B cell (primary cell): ENCODE data around the gene FILIP1.

Experiments used
- CTCF ChIP-seq: fragments of 200-600 bp; IDR thresholded peaks from one replicate; pipeline ENCODE4 v1.8.0; 2022; ENCODE audit warnings: antibody characterized with exemption, mild to moderate bottlenecking
- EZH2 ChIP-seq: IDR thresholded peaks from 2 replicates; pipeline ENCODE4 v1.6.1; 2012; ENCODE audit warnings: borderline replicate concordance, low read depth, mild to moderate bottlenecking, moderate library complexity, low read length; ENCODE audit not compliant: insufficient read depth, poor library complexity, severe bottlenecking

GRCh38 chr6:75257343-75258087, 236.1 kb downstream of the FILIP1 start:
- TF ChIP-seq CTCF, result no peak
- no peak for TF ChIP-seq EZH2
